Neural cell (in vitro differentiated cells): ENCODE measurements around the gene EPAS1. TPM values are rescaled to one million over a fixed set of nuclear protein-coding genes. Genes with fewer than 3 reads are reported as not detected.

Source experiments
- H2AFZ ChIP-seq: fragments of 200-600, 300-800 bp; sonication (generic), shearing (Covaris generic); 2 replicates; pipeline ENCODE4 v1.6.0; 2014; ENCODE audit warnings: low read depth, mild to moderate bottlenecking, antibody characterized with exemption, low read length, moderate library complexity
- H3F3A ChIP-seq: fragments of 200-600 bp; shearing (Covaris generic); 2 replicates; pipeline ENCODE4 v1.6.1; 2016; ENCODE audit warnings: mild to moderate bottlenecking, moderate library complexity, mixed read lengths, antibody characterized with exemption, low read length; ENCODE audit not compliant: insufficient read depth, poor library complexity, severe bottlenecking
- H3K27ac ChIP-seq: fragments of 200-600, 300-800 bp; sonication (generic), shearing (Covaris generic); 2 replicates; pipeline ENCODE4 v1.5.1; 2014; ENCODE audit warnings: mild to moderate bottlenecking, low read length, moderate library complexity
- H3K27me3 ChIP-seq: fragments of 300-800, 200-600 bp; sonication (generic), shearing (Covaris generic); 2 replicates; pipeline ENCODE4 v1.6.0; 2014; ENCODE audit warnings: mild to moderate bottlenecking, low read depth, low read length, moderate library complexity; ENCODE audit not compliant: insufficient read depth
- H3K36me3 ChIP-seq: fragments of 300-800, 200-600 bp; sonication (generic), shearing (Covaris generic); 2 replicates; pipeline ENCODE4 v1.5.1; 2014; ENCODE audit warnings: mild to moderate bottlenecking, antibody characterized with exemption, low read length, moderate library complexity; ENCODE audit not compliant: insufficient read depth
- H3K4me2 ChIP-seq: fragments of 300-800, 200-600 bp; sonication (generic), shearing (Covaris generic); 2 replicates; pipeline ENCODE4 v1.6.0; 2014; ENCODE audit warnings: mild to moderate bottlenecking, low read length
- H3K4me3 ChIP-seq: fragments of 300-800, 200-600 bp; sonication (generic), shearing (Covaris generic); 2 replicates; pipeline ENCODE4 v1.5.1; 2014; ENCODE audit warnings: mild to moderate bottlenecking, low read length, moderate library complexity
- H3K79me2 ChIP-seq: fragments of 200-600 bp; shearing (Covaris generic); replicated peaks from 2 replicates; pipeline ENCODE4 v1.6.0; 2014; ENCODE audit warnings: mild to moderate bottlenecking, low read length, moderate library complexity; ENCODE audit not compliant: insufficient read depth
- H3K9ac ChIP-seq: fragments of 300-800, 200-600 bp; sonication (generic), shearing (Covaris generic); 2 replicates; pipeline ENCODE4 v1.6.1; 2016; ENCODE audit warnings: mild to moderate bottlenecking, low read length, mixed read lengths
- H3K9me2 ChIP-seq: fragments of 200-600 bp; shearing (Covaris generic); 2 replicates; pipeline ENCODE4 v1.6.1; 2016; ENCODE audit warnings: mild to moderate bottlenecking, low read length, mixed read lengths; ENCODE audit not compliant: insufficient read depth
- H3K9me3 ChIP-seq: fragments of 200-600, 300-800 bp; sonication (generic), shearing (Covaris generic); 2 replicates; pipeline ENCODE4 v1.6.1; 2016; ENCODE audit warnings: mild to moderate bottlenecking, mixed run types, low read length, moderate library complexity, mixed read lengths
- H4K20me1 ChIP-seq: fragments of 200-600 bp; shearing (Covaris generic); 2 replicates; pipeline ENCODE4 v1.6.1; 2016; ENCODE audit warnings: mild to moderate bottlenecking, mixed run types; ENCODE audit not compliant: insufficient read depth
- EP300 ChIP-seq: fragments of 450-650 bp; conservative IDR thresholded peaks from 2 replicates; pipeline ENCODE4 v1.6.1; 2014; ENCODE audit warnings: antibody characterized with exemption, mild to moderate bottlenecking, moderate library complexity; ENCODE audit not compliant: poor library complexity, severe bottlenecking
- EZH2 ChIP-seq: fragments of 200-600, 300-800 bp; shearing (Covaris generic), sonication (generic); IDR thresholded peaks from 2 replicates; pipeline ENCODE4 v1.6.1; 2014; ENCODE audit warnings: antibody characterized with exemption, low read length, borderline replicate concordance, mild to moderate bottlenecking; ENCODE audit not compliant: insufficient read depth, poor library complexity, severe bottlenecking
- MXI1 ChIP-seq: fragments of 450-650 bp; conservative IDR thresholded peaks from 2 replicates; pipeline ENCODE4 v1.6.1; 2014; ENCODE audit warnings: antibody characterized with exemption, mild to moderate bottlenecking; ENCODE audit not compliant: poor library complexity, severe bottlenecking
- POLR2AphosphoS5 ChIP-seq: IDR thresholded peaks from 2 replicates; pipeline ENCODE4 v1.6.1; 2012
- RAD21 ChIP-seq: fragments of 450-650 bp; conservative IDR thresholded peaks from 2 replicates; pipeline ENCODE4 v1.6.1; 2014; ENCODE audit warnings: antibody characterized with exemption, mild to moderate bottlenecking, moderate library complexity
- SMC3 ChIP-seq: fragments of 450-650 bp; conservative IDR thresholded peaks from 2 replicates; pipeline ENCODE4 v1.6.1; 2014; ENCODE audit warnings: antibody characterized with exemption, mild to moderate bottlenecking, moderate library complexity; ENCODE audit not compliant: poor library complexity
- TAF1 ChIP-seq: IDR thresholded peaks from 2 replicates; pipeline ENCODE4 v1.6.1; 2012; ENCODE audit warnings: low read depth
- polyA plus RNA-seq: library from polyadenylated mRNA; depleted of rRNA; stranded (reverse); fragments of >200 nt; gene quantifications from 2 replicates; pipeline ENCODE4 v1.2.3, GENCODE V29; 2014
- TF ChIP-seq, protein P1 (sequence below): fragments of 450-650 bp; IDR thresholded peaks from 2 replicates; pipeline ENCODE4 v1.5.1; 2014; ENCODE audit warnings: antibody characterized with exemption, mild to moderate bottlenecking, moderate library complexity; ENCODE audit not compliant: poor library complexity, severe bottlenecking
- TF ChIP-seq, protein P2 (sequence below): IDR thresholded peaks from 2 replicates; pipeline ENCODE4 v1.6.1; 2012; ENCODE audit warnings: borderline replicate concordance

Gene EPAS1
- polyA plus RNA-seq, 1 donor from 2014 or later = not detected

DNA sequence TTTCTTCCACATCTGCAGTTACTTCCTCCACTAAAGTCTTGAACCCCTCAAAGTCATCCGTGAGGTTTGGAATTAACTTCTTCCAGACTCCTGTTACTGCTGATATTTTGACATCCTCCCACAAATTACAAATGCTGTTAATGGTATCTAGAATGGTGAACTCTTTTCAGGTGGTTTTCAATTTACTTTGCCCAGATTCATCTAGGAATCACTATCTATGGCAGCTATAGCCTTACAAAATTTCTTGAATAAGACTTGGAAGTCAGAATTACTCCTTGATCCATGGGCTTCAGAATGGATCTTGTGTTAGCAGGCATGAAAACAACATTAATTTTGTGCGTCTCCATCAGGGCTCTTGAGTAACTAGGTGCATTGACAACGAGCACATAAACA is 19.9 kb downstream of the EPAS1 start:
- no peak overlapping the region for H3K4me3 ChIP-seq
- H3F3A ChIP-seq = no peaks in the 10 kb centered on the region
- H4K20me1 ChIP-seq = no peaks in the 10 kb centered on the region
- H3K9me2 ChIP-seq = no peaks in the 10 kb centered on the region
- no peaks in the 10 kb centered on the region for H3K9me3 ChIP-seq
- no peak overlapping the region for H2AFZ ChIP-seq
- H3K36me3 ChIP-seq = no peaks in the 10 kb centered on the region
- no peaks in the 10 kb centered on the region for H3K79me2 ChIP-seq
- TF ChIP-seq, protein P1, sequence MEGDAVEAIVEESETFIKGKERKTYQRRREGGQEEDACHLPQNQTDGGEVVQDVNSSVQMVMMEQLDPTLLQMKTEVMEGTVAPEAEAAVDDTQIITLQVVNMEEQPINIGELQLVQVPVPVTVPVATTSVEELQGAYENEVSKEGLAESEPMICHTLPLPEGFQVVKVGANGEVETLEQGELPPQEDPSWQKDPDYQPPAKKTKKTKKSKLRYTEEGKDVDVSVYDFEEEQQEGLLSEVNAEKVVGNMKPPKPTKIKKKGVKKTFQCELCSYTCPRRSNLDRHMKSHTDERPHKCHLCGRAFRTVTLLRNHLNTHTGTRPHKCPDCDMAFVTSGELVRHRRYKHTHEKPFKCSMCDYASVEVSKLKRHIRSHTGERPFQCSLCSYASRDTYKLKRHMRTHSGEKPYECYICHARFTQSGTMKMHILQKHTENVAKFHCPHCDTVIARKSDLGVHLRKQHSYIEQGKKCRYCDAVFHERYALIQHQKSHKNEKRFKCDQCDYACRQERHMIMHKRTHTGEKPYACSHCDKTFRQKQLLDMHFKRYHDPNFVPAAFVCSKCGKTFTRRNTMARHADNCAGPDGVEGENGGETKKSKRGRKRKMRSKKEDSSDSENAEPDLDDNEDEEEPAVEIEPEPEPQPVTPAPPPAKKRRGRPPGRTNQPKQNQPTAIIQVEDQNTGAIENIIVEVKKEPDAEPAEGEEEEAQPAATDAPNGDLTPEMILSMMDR = no peak
- TF ChIP-seq SMC3 (no peak), EZH2 (no peak)
- TF ChIP-seq, protein P2, sequence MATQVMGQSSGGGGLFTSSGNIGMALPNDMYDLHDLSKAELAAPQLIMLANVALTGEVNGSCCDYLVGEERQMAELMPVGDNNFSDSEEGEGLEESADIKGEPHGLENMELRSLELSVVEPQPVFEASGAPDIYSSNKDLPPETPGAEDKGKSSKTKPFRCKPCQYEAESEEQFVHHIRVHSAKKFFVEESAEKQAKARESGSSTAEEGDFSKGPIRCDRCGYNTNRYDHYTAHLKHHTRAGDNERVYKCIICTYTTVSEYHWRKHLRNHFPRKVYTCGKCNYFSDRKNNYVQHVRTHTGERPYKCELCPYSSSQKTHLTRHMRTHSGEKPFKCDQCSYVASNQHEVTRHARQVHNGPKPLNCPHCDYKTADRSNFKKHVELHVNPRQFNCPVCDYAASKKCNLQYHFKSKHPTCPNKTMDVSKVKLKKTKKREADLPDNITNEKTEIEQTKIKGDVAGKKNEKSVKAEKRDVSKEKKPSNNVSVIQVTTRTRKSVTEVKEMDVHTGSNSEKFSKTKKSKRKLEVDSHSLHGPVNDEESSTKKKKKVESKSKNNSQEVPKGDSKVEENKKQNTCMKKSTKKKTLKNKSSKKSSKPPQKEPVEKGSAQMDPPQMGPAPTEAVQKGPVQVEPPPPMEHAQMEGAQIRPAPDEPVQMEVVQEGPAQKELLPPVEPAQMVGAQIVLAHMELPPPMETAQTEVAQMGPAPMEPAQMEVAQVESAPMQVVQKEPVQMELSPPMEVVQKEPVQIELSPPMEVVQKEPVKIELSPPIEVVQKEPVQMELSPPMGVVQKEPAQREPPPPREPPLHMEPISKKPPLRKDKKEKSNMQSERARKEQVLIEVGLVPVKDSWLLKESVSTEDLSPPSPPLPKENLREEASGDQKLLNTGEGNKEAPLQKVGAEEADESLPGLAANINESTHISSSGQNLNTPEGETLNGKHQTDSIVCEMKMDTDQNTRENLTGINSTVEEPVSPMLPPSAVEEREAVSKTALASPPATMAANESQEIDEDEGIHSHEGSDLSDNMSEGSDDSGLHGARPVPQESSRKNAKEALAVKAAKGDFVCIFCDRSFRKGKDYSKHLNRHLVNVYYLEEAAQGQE = no peak
- no peak overlapping the region for H3K4me2 ChIP-seq
- H3K27me3 ChIP-seq = no peaks in the 10 kb centered on the region
- H3K27ac ChIP-seq = no peak overlapping the region
- no peak overlapping the region for H3K9ac ChIP-seq

DNA sequence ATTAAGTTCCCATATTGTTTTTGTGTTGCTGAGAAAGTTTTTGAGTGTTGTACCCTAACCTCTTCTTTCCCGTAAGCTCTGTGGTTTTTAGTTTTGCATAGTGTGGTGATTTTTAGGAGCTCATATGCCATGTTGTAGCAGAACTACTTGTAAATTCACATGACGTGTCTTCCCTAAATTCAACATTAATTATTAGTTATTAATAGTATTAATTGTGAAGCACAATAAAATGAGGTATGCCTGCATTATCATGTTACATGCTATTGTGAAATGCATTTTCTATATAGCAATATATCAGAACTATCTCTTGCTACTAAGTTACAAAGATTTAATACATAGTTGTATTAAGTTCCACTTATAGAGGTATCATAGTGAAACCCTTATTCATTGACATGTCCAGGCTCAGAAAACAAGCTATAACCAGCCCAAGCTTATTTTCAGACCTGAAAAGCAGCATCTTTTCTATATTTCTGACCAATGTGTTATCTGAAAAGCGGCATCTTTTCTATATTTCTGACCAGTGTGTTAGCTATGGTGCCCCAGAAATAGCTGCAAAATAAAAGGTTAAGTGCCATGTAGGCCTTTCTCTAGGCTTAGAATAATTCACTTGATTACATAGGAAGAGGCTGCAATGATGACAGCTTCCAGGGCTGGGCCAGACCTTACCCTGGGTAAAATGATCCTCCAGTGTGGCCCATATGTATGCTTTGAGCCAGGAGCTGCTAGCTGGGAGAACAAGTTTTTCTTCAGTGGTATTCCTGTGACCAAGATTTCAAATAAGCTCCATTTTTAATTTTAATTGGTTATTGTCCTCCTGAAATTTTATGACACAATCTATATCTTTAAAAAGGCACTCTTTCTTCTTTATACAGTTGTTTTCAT is 21.6 kb downstream of the EPAS1 start:
- no peak overlapping the region for H3K27ac ChIP-seq
- no peaks in the 10 kb centered on the region for H3K9me3 ChIP-seq
- H4K20me1 ChIP-seq = no peaks in the 10 kb centered on the region
- no peaks in the 10 kb centered on the region for H3K36me3 ChIP-seq
- H3F3A ChIP-seq = no peaks in the 10 kb centered on the region
- no peak overlapping the region for H3K9ac ChIP-seq
- no peaks in the 10 kb centered on the region for H3K9me2 ChIP-seq
- H3K79me2 ChIP-seq = no peaks in the 10 kb centered on the region
- H2AFZ ChIP-seq = no peak overlapping the region
- H3K4me2 ChIP-seq = no peak overlapping the region
- H3K27me3 ChIP-seq = no peaks in the 10 kb centered on the region
- no peak overlapping the region for H3K4me3 ChIP-seq
- TF ChIP-seq EP300 (no peak), TAF1 (no peak)

DNA sequence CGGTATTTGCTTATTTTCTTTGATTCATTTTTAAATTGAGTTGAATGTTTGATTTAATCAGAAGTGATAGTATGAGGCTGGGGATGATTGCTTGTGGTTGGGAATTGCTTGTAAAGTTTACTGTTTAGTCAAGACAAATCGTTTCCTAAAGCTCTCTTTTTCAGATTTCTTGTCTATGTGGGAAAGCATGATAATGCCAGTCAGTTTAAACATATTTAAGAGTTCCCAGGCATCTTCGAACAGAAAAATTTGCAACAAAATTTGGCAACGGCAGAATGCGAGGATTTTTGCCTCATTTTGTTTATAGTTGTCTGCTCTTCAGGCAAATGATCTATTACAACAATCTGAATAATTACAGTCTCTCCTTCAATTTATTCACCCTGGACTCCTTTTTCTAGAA is 22.5 kb downstream of the EPAS1 start:
- Histone ChIP-seq H3K9ac (no peak overlapping the region), H3K9me2 (no peaks in the 10 kb centered on the region), H3K4me3 (no peak overlapping the region), H2AFZ (no peak overlapping the region), H3K27me3 (no peaks in the 10 kb centered on the region), H3K79me2 (no peaks in the 10 kb centered on the region), H4K20me1 (no peaks in the 10 kb centered on the region), H3K27ac (no peak overlapping the region), H3F3A (no peaks in the 10 kb centered on the region), H3K9me3 (no peaks in the 10 kb centered on the region), H3K4me2 (no peak overlapping the region), H3K36me3 (no peaks in the 10 kb centered on the region)
- TF ChIP-seq EP300 (no peak), RAD21 (no peak), TAF1 (no peak), POLR2AphosphoS5 (no peak), SMC3 (no peak), MXI1 (no peak), EZH2 (no peak)
- TF ChIP-seq, protein P2 = no peak
- TF ChIP-seq, protein P1 = no peak
